HG02885 (cell line): ENCODE results near the gene CHRDL2.

Experiments used
- ATAC-seq: cut with Tn5 transposase; IDR thresholded peaks from one replicate; pipeline ENCODE4 v1.9.1; 2021; ENCODE audit warnings: mild to moderate bottlenecking; ENCODE audit not compliant: unreplicated experiment, poor library complexity

CHRDL2 gene

GRCh38 chr11:74749127-74749964 is 18.1 kb upstream of the CHRDL2 start:
- peak; percentile 61 for ATAC-seq

DNA sequence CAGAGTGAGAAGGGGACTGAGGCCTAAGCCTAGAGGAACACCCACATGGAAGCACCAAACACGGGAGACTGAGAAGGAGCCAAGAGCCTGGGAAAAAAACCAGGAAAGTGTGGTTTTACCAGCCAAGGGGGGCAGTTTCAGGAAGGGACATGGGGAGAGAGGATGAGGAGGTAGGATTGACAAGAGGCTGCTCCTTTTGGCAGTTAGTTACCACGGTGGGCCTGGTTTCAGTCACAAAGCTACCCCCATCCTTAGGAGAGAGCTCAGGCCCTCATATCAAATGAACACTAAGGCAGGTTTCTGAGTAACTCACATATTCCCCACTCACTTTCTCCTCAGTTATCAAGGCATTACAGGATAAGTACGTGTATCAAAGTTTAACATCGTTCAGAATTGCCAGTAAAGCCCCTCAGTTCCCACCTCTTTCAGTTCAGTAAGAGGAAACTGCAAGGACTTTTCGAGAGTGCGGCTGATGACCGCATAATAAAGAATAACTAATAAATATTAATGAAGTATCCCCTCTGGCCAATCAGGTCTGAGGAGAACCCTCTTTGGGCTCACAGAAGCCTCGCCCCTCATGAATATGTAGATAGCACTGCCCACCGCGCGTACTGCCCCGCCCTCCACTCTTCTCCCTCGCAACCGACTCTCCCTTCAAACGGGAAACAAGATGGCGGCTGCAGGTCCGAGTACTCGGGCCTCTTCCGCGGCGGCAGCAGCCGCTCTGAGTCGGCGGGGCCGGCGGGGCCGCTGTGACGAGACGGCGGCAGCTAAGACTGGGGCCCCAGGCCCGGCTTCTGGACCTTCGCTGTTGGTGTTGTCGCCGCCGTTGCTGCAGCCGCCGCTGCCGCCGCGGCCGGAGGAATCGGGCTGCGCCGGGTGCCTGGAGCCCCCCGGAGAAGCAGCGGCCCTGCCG is 17.2 kb upstream of the CHRDL2 start, which contains the start of gene RNF169:
Gene RNF169 (plus strand): TSS at position 639 of the 916 bp plus-strand sequence. CDS start 32 bp downstream, at position 671.
- ATAC-seq, result peak; percentile 97

DNA sequence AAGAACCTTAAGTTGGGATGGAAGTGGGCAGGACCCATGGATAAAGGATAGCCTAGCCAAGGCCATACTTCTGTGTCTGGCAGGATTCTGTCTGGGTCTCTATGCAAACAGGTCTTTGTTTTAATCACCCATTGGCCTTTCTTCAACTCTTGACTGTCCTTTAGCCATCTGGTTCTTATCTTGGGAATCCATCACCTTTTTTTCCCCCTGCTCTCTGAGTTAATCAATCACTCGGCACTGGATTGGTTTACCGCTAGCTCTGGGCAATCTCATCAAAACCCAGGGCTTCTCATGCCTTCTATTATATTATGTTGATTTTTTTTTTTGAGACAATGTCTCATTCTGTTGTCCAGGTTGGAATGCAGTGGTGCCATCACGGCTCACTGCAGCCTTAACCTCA is 15.6 kb upstream of the CHRDL2 start:
- no peak for ATAC-seq

GRCh38 chr11:74744277-74744676 is 13.1 kb upstream of the CHRDL2 start:
- no peak for ATAC-seq

DNA sequence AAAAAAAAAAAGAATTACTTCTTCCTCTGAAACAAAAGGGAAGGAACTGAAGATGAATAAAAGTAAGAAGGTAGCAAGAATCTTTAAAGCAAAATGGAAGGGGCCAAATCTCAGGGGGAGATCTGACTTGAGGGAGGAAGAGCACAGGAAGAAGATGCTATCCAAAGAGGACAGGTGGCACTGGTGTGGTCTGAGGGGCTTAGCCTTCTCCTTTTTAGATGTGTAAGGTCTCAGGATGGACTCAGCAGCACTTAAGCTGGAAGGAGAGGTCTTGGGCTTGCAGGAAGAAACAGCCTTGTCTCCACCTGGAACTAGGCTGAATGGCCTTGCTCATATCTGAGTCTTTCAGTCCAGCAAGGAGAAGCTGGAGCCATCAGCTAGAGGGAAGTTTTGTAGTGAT is 12.4 kb upstream of the CHRDL2 start:
- ATAC-seq, result no peak

DNA sequence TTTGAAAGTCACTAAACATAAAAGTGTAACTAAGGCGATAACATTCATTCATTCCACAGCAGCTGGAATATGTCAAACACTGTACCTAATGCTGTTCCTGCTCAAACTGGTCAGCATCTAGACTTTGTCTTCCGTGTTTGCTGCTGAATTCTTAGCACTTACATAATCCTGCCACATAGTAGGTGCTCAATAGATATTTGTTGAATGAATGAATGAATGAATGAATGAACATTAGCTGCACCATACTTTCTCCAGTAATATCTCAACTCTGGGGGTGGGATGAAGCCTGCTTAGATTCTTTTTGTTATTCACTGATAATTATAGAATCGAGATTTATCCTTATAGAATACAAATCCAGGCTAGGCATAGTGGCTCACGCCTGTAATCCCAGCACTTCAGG is 10.8 kb upstream of the CHRDL2 start:
- no peak for ATAC-seq

DNA sequence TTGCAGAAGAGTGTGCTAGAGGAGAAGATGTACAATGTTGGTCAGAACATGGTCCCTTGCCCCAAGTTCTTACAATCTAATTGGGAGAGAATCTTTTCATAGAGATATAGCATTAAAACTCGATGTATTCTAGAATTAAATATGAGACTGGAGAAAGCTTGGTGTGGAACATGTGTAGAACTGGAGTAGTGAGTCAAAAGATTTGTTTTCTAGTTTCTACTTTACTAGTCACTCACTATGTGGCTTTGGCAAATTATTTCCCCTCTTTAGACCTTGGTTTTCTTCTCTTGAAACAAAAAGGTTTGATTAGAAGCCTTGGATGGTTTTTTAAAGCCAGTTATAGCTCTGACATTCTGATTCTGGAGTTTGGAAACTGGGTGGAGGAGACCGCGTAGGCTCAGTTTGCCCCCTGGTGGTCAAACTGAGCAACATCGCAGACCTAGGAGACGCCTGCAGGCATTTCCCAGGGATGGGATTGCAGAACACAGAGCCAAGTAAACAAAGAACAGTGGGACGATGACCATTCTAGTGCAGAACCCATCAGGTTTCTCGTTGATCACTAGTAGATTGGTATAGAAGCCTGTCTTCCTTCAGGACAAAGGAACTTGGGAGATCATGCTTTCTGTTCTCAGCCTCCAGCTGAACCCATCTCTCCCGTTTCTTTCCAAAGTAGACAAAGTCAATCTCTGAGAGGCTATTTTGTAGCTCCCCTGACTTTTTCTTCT is 8.5 kb upstream of the CHRDL2 start:
- peak; percentile 47 for ATAC-seq

GRCh38 chr11:74736031-74736430 is 4.8 kb upstream of the CHRDL2 start:
- no peak for ATAC-seq

DNA sequence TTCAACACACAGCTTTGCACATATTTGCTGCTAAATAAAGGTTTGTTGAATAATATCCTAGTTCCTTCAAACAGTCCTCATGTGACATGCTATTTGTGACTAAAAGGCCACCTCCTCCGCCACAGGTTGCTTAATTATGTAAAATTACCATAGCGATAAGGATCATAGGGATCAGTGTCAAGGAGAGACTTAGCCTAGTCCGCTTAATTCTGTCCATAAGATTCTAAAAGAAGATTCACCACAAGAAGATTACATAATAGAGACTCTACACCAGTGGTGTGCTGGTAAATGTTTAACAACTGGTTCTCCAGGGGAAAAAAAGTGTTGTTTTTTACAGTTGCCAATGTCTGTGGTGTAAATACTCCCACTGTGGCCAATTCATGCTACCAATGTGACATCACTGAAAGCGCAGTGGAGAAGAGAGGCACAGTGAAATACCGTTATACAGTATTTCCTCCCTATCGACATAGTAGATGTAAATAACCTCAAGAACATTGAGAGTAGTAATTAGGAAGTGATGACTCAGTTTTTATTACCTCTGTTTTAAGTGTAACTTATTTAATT is 4.2 kb upstream of the CHRDL2 start:
- no peak for ATAC-seq

- no peak for ATAC-seq
Observed at GRCh38 chr11:74734559-74734925, 3.3 kb upstream of the CHRDL2 start.

DNA sequence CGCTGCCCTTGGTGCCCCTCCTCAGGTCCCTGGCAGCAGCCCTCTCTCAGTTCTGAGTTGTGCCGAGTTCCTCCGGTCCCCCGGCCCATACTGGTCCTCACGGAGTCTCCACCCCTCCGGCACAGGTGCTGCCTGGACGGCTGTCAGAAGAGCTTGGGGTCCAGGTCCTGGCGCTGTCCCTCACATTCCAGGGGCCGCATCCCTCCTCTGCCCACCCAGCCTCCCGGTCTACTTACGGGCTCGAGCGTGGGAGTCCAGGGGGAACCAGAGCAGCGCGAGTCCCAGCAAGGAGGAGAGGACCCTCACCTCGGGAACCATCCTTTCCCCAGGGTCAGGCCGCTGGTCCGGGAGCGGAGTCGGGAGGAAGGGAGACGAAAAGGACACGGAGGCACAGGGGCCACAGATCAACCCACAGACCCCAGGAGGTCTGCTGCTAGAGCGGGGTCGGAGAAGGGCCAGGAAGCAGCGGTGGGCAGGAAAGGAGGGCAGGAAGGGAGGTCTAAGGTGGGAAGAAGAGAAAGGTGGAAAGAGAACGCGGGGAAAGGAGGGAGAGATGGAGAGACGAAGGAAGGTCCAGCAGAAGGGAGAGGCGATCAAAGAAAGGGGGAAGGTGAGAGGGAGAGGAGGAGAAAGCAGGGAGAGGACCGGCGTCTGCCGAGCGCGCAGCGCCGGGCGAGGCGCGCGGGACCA is 510 bp downstream of the CHRDL2 start:
- no peak for ATAC-seq

DNA sequence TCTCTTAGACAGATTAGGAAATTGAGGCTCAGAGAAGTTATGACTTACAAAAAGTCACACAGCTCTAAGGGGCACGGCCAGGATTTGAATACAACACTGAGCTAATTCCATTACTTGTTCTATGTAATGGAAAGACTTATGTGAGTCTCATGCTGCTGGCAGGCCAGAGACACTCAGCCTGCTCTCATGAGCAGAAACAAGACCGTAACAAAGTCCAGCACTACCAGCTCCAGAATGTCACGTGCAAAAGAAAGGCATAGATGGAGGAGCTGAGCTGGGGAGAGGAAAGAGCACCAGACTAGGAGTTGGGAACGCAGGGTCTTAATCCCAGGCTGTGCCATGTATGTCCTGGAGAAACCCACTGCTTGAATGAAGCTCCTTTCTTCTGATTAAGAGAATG is 1.8 kb downstream of the CHRDL2 start:
- ATAC-seq, result no peak

GRCh38 chr11:74726547-74727182 is 4.6 kb downstream of the CHRDL2 start:
- ATAC-seq, result peak; percentile 85

DNA sequence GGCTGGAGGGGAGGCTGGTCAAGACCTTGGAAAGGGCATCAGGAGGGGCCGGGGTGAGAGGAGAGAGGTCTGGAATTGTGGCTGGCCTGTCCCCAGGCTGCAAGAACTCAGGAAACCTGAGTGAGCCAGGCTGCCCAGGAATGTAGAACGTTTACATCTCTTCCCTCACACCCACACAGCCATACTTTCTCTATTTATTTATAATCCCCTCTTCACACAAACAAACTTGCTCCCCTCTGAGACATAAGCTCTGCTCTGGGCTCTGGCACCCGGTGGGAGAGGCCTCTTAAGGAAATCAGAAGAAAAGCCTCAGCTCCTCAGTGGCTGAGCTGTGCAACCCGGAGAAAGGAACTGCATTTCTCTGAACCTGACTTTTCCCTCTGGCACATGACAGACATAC is 5.5 kb downstream of the CHRDL2 start:
- ATAC-seq, result no peak

DNA sequence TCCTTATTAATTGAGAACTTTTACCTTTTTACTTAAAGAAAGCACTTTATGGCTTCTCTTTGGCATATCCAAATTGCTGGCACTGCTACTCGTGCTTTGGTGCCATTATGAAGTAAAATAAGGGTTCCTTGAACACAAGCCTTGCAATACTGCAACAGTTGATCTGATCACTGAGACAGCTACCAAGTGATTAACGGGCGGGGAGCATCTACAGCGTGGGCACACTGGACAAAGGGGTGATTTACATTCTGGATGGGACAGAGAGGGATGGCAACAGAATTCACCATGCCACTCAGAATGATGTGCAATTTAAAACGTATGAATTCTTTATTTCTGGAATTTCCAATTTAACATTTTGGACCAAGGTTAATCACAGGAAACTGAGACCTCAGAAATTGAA is 7.7 kb downstream of the CHRDL2 start:
- no peak for ATAC-seq

GRCh38 chr11:74721479-74721835 is 9.8 kb downstream of the CHRDL2 start:
- ATAC-seq, result no peak

DNA sequence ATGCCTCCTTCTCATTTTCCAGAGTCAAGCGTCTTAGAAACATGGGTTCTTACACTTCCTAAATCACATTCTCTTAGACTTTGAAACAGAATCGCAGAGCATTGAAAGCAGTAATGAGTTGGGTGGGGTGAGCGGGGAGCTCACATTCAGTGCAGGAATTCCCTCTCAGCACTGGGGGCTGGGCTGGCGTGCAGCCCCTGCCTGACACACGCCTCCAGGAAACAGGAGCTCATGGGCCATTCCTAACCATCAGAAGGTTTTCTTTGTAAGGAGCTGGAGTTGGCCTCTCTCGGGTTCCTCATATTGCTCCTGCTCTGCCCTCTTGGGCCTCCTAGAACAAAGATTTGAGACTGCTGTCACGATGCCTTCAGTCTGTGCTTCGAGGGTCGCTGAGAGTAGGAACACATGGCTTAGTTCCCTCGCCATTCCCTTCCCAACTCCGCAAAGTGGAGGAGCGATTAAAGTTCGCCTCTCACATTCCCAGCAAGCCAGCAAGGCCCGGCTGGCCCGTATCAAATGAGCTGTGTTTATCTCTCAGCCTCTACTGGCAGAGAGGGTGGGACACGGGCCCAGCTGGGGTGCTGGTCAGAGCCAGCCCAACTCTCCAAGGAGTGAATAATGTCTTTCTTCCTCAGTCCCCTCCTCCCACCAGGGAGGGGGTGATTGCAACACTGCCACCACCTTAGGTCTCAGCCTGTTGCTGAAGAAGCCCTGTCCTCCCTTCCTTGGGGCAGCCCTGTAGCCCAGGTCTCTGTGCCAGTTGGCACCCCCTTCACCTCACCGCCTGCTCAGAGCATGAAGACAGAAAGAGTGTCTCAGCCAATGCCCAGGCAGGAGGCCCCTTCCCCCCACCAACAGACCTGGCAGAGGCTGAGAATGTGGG is 10.4 kb downstream of the CHRDL2 start:
- ATAC-seq, result no peak

DNA sequence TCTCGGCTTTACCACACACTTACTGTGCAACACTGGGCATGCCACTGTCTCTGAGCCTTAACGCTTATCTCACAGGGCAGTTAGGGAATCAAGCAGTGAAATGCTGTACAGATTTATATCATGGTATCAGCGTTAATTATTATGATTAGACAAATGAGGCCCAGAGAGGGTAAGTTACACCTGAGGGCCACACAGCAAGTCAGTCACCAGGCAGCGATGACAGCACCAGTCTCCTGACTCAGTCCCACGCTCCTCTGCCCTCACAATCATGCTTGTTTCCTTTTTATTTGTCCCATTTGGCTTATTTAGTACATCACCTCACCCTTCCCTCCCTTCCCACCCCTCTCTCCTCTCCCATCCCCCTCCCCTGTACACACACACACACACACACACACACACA is 12.2 kb downstream of the CHRDL2 start:
- ATAC-seq, result no peak
